Glutamatergic neuron (in vitro differentiated cells): ENCODE measurements around the gene STPG4. TPM values are rescaled to one million over a fixed set of nuclear protein-coding genes. Genes with fewer than 3 reads are reported as not detected.
A peak's percentile ranks its signal among the peaks of the same experiment; 100 is the strongest.

Experiments
- DNase-seq: peaks from one replicate; pipeline ENCODE4 v3.0.0; 2022
- H3K27ac Mint-ChIP-seq: one replicate; pipeline ENCODE4 v1.8.0; 2020; ENCODE audit warnings: mild to moderate bottlenecking, mixed read lengths, inconsistent platforms; ENCODE audit not compliant: unreplicated experiment
- H3K27me3 Mint-ChIP-seq: one replicate; pipeline ENCODE4 v1.8.0; 2020; ENCODE audit warnings: mild to moderate bottlenecking, moderate library complexity, mixed read lengths, inconsistent platforms; ENCODE audit not compliant: unreplicated experiment
- H3K36me3 Mint-ChIP-seq: one replicate; pipeline ENCODE4 v1.8.0; 2020; ENCODE audit warnings: mild to moderate bottlenecking, mixed read lengths, inconsistent platforms; ENCODE audit not compliant: unreplicated experiment
- H3K4me1 Mint-ChIP-seq: one replicate; pipeline ENCODE4 v1.8.0; 2020; ENCODE audit warnings: mild to moderate bottlenecking, low read depth, mixed read lengths, inconsistent platforms; ENCODE audit not compliant: unreplicated experiment
- H3K4me3 Mint-ChIP-seq: one replicate; pipeline ENCODE4 v1.8.0; 2020; ENCODE audit warnings: mild to moderate bottlenecking, mixed read lengths, inconsistent platforms; ENCODE audit not compliant: unreplicated experiment
- H3K9me3 Mint-ChIP-seq: one replicate; pipeline ENCODE4 v1.8.0; 2020; ENCODE audit warnings: mild to moderate bottlenecking, moderate library complexity, mixed read lengths, inconsistent platforms; ENCODE audit not compliant: unreplicated experiment
- CTCF ChIP-seq: fragments of 200-600 bp; sonication (generic); IDR thresholded peaks from one replicate; pipeline ENCODE4 v1.5.0; 2021; ENCODE audit not compliant: partially characterized antibody, unreplicated experiment
- total RNA-seq: library from RNA; stranded (reverse); fragmentation: NEBNext Ultra II Directional; extraction: Animal tissue kit (Norgen Biotek cat#: 25700); gene quantifications from one replicate; pipeline ENCODE4 v1.2.1, GENCODE V29; 2021; ENCODE audit not compliant: unreplicated experiment

Gene STPG4
- total RNA-seq, 1 donor from 2014 or later: 1.3 TPM

DNA sequence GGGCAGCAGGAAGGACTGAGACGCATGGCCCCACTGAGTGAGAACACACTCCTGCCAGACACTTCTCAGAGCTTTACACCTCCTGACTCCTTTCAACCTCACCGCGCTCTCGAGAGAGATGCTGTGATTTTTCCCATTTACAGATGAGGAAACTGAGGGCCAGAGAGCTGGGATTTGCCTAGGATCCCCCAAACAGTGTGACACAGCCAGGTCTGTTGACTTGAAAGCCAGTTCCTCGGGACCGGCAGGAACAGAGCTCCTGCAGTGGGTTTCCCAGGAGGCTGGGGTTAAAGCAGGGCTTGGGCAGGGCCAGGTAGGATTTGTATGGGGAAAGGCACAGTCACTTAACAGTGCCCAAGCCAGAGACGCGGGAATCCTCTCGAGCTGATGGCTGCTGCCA is 81.9 kb downstream of the STPG4 start:
- peak overlapping the region; percentile 72 for H3K4me3 Mint-ChIP-seq
- H3K27me3 Mint-ChIP-seq: peaks cover 9% of the 10 kb centered on the region
- no peak for DNase-seq
- no peak for TF ChIP-seq CTCF
- H3K4me1 Mint-ChIP-seq: peaks cover 19% of the 10 kb centered on the region
- H3K9me3 Mint-ChIP-seq: peaks cover 7% of the 10 kb centered on the region
- H3K36me3 Mint-ChIP-seq: no peaks in the 10 kb centered on the region
- peak overlapping the region; percentile 77 for H3K27ac Mint-ChIP-seq

- peak overlapping the region; percentile 77 for H3K27ac Mint-ChIP-seq
- peaks cover 1% of the 10 kb centered on the region for H3K36me3 Mint-ChIP-seq
- TF ChIP-seq CTCF: no peak
- peak overlapping the region; percentile 72 for H3K4me3 Mint-ChIP-seq
- no peak for DNase-seq
- H3K4me1 Mint-ChIP-seq: peaks cover 20% of the 10 kb centered on the region
- peaks cover 7% of the 10 kb centered on the region for H3K9me3 Mint-ChIP-seq
- H3K27me3 Mint-ChIP-seq: peaks cover 9% of the 10 kb centered on the region
Observed at GRCh38 chr2:47072728-47073191, 82.3 kb downstream of the STPG4 start.

GRCh38 chr2:47072018-47072691 is 83.0 kb downstream of the STPG4 start:
- peaks cover 7% of the 10 kb centered on the region for H3K9me3 Mint-ChIP-seq
- peak overlapping the region; percentile 82 for H3K27ac Mint-ChIP-seq
- H3K4me1 Mint-ChIP-seq: peaks cover 22% of the 10 kb centered on the region
- TF ChIP-seq CTCF: no peak
- H3K36me3 Mint-ChIP-seq: peaks cover 3% of the 10 kb centered on the region
- DNase-seq: peak; percentile 69
- peaks cover 7% of the 10 kb centered on the region for H3K27me3 Mint-ChIP-seq
- H3K4me3 Mint-ChIP-seq: peak overlapping the region; percentile 61

GRCh38 chr2:47070920-47071824 is 83.9 kb downstream of the STPG4 start:
- peaks cover 7% of the 10 kb centered on the region for H3K27me3 Mint-ChIP-seq
- H3K4me3 Mint-ChIP-seq: no peak overlapping the region
- DNase-seq: no peak
- H3K27ac Mint-ChIP-seq: peak overlapping the region; percentile 73
- peaks cover 3% of the 10 kb centered on the region for H3K36me3 Mint-ChIP-seq
- H3K4me1 Mint-ChIP-seq: peaks cover 22% of the 10 kb centered on the region
- TF ChIP-seq CTCF: no peak
- peaks cover 7% of the 10 kb centered on the region for H3K9me3 Mint-ChIP-seq
